ENCODE results near the gene FAT1.

GRCh38 chr4:186728631-186729271 lies 5.1 kb upstream of the FAT1 start:
- no peak for TF ChIP-seq CTCF (IDR thresholded peaks at IDR 0.05 in 2 of 3, conservative IDR thresholded peaks at IDR 0.05 in 1 of 3; ENCODE audit: insufficient read depth in 2 of 3, low read depth in 1 of 3, low read length in 3 of 3)
- TF ChIP-seq, protein P1, sequence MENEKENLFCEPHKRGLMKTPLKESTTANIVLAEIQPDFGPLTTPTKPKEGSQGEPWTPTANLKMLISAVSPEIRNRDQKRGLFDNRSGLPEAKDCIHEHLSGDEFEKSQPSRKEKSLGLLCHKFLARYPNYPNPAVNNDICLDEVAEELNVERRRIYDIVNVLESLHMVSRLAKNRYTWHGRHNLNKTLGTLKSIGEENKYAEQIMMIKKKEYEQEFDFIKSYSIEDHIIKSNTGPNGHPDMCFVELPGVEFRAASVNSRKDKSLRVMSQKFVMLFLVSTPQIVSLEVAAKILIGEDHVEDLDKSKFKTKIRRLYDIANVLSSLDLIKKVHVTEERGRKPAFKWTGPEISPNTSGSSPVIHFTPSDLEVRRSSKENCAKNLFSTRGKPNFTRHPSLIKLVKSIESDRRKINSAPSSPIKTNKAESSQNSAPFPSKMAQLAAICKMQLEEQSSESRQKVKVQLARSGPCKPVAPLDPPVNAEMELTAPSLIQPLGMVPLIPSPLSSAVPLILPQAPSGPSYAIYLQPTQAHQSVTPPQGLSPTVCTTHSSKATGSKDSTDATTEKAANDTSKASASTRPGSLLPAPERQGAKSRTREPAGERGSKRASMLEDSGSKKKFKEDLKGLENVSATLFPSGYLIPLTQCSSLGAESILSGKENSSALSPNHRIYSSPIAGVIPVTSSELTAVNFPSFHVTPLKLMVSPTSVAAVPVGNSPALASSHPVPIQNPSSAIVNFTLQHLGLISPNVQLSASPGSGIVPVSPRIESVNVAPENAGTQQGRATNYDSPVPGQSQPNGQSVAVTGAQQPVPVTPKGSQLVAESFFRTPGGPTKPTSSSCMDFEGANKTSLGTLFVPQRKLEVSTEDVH (IDR thresholded peaks at IDR 0.05; ENCODE audit: low read depth, partially characterized antibody) = no peak
- TF ChIP-seq CLOCK (CRISPR knock-in tag; IDR thresholded peaks at IDR 0.05; ENCODE audit: borderline replicate concordance) = no peak
- no peak for TF ChIP-seq PML (IDR thresholded peaks at IDR 0.05; ENCODE audit: low read length)
- no peak for TF ChIP-seq ATF2 (CRISPR knock-in tag; IDR thresholded peaks at IDR 0.05)
- no peak for TF ChIP-seq ZNF395 (CRISPR knock-in tag; IDR thresholded peaks at IDR 0.05)
- no peak for TF ChIP-seq ATF4 (CRISPR knock-in tag; IDR thresholded peaks at IDR 0.05)
- TF ChIP-seq SPI1 (IDR thresholded peaks at IDR 0.05; ENCODE audit: borderline replicate concordance, low read depth, low read length) = no peak
- no peak for TF ChIP-seq DNMT1 (IDR thresholded peaks at IDR 0.05)
